K562 (cell line): Measurements from ENCODE around the gene H2BK1. TPM values are rescaled to one million over a fixed set of nuclear protein-coding genes. Genes with fewer than 3 reads are reported as not detected.

Experiments
- ATAC-seq: fragments of 200-7000 bp; cut with Tn5 transposase; 3 replicates; pipeline ENCODE4 v1.9.1; 2020; ENCODE audit warnings: moderate library complexity
- BruUV-seq: library from RNA; stranded (reverse); fragments of 400-500 nt; replicated peaks from 2 replicates; lab custom pipeline; 2021; lab: Mats Ljungman, UMichigan
- CTCF ChIA-PET: fragments of 300-600 bp; formaldehyde crosslinking; extraction: SDS; loops from one replicate; lab custom pipeline; 2021; ENCODE audit warnings: low intra/inter-chr PET ratio; lab: Yijun Ruan, JAX
- POLR2A ChIA-PET: fragments of 300-600, 350-650 bp; sonication (Branson Sonifier 250); formaldehyde crosslinking; extraction: SDS; loops from one replicate; lab custom pipeline; 2021; ENCODE audit warnings: antibody characterized with exemption, inconsistent platforms; lab: Yijun Ruan, JAX
- DNase-seq, 4 experiments: peaks; one replicate each; pipeline versions ENCODE4 v3.0.0 to v3.0.0-alpha.2; 2011 to 2018; ENCODE audit warnings: low spot score in 3 of 4, mixed read lengths in 3 of 4; ENCODE audit errors: extremely low read depth in 1 of 4
- FAIRE-seq: peaks from 2 replicates; lab custom pipeline; 2011; peaks lifted over from hg19 to GRCh38; lab: Jason Lieb, UNC
- H2AFZ ChIP-seq: 2 replicates; pipeline ENCODE4 v1.6.0; 2011; ENCODE audit warnings: low read depth, low read length, control low read depth, inconsistent platforms
- H3K27ac ChIP-seq: fragments of 200-600 bp; 3 replicates; pipeline ENCODE4 v1.8.0; 2011; ENCODE audit warnings: low read depth, mild to moderate bottlenecking, control low read depth, inconsistent platforms, low read length, moderate library complexity, mixed read lengths; ENCODE audit errors: extremely low read depth
- H3K27me3 ChIP-seq, 2 experiments: fragments of 300-600 bp in 1 of 2; 2 replicates in 1 of 2; 3 replicates in 1 of 2; pipeline versions ENCODE4 v1.6.0 to v1.8.0; 2011; ENCODE audit warnings: inconsistent platforms in 2 of 2, low read length in 2 of 2, mild to moderate bottlenecking in 1 of 2, mixed read lengths in 1 of 2, moderate library complexity in 1 of 2; ENCODE audit not compliant: control insufficient read depth in 2 of 2, insufficient read depth in 2 of 2
- H3K36me3 ChIP-seq: fragments of 300-600 bp; 3 replicates; pipeline ENCODE4 v1.8.0; 2011; ENCODE audit warnings: mild to moderate bottlenecking, low read length, inconsistent platforms; ENCODE audit not compliant: control insufficient read depth, insufficient read depth
- H3K4me1 ChIP-seq, 2 experiments: fragments of 200-600 bp in 1 of 2; replicated peaks in 1 of 2; 2 replicates in 1 of 2; 3 replicates in 1 of 2; pipeline versions ENCODE4 v1.5.1 to v1.8.0; 2011; ENCODE audit warnings: inconsistent platforms in 2 of 2, low read length in 2 of 2, mild to moderate bottlenecking in 1 of 2, mixed read lengths in 1 of 2, moderate library complexity in 1 of 2; ENCODE audit not compliant: control insufficient read depth in 2 of 2, insufficient read depth in 2 of 2
- H3K4me2 ChIP-seq: 2 replicates; pipeline ENCODE4 v1.6.1; 2011; ENCODE audit warnings: low read length, control low read depth, inconsistent platforms, mixed read lengths; ENCODE audit not compliant: insufficient read depth
- H3K4me3 ChIP-seq: fragments of 200-600 bp; sonication (generic), shearing (Covaris generic); 2 replicates; pipeline ENCODE4 v1.5.1; 2016; ENCODE audit warnings: control low read depth, inconsistent platforms
- H3K79me2 ChIP-seq: fragments of 200-600 bp; 3 replicates; pipeline ENCODE4 v1.8.0; 2011; ENCODE audit warnings: low read length, inconsistent platforms; ENCODE audit not compliant: control insufficient read depth, insufficient read depth
- H3K9ac ChIP-seq, 2 experiments: 2 replicates each; pipeline versions ENCODE4 v1.6.0 to v1.6.1; 2011; ENCODE audit warnings: low read depth in 2 of 2, low read length in 2 of 2, control low read depth in 1 of 2, inconsistent platforms in 1 of 2, mild to moderate bottlenecking in 1 of 2, mixed read lengths in 1 of 2; ENCODE audit not compliant: insufficient read depth in 1 of 2
- H3K9me1 ChIP-seq: one replicate; pipeline ENCODE4 v1.6.0; 2011; ENCODE audit warnings: inconsistent platforms, mild to moderate bottlenecking, low read length, moderate library complexity; ENCODE audit not compliant: control insufficient read depth, insufficient read depth
- H3K9me3 ChIP-seq: replicated peaks from 2 replicates; pipeline ENCODE4 v1.5.1; 2011; ENCODE audit warnings: low read depth, low read length, inconsistent platforms; ENCODE audit not compliant: control insufficient read depth, insufficient read depth
- H4K20me1 ChIP-seq: replicated peaks from 2 replicates; pipeline ENCODE4 v1.6.1; 2011; ENCODE audit warnings: low read length, inconsistent platforms, mixed read lengths; ENCODE audit not compliant: control insufficient read depth, insufficient read depth
- DDX20 ChIP-seq: fragments of 450-650 bp; IDR thresholded peaks from 2 replicates; pipeline ENCODE4 v1.6.1; 2016; ENCODE audit warnings: missing genetic modification characterization, low read depth, mild to moderate bottlenecking, missing compliant biosample characterization, moderate library complexity
- ETS2 ChIP-seq: IDR thresholded peaks from 2 replicates; pipeline ENCODE4 v1.6.1; 2016; ENCODE audit warnings: borderline replicate concordance, missing genetic modification characterization, mild to moderate bottlenecking, moderate library complexity, missing compliant biosample characterization; ENCODE audit not compliant: poor library complexity, severe bottlenecking
- MYBL2 ChIP-seq, 2 experiments: fragments of 450-650 bp in 1 of 2; sonication (generic) in 1 of 2; formaldehyde crosslinking in 1 of 2; IDR thresholded peaks; 2 replicates each; pipeline versions ENCODE4 v1.6.1 to v1.8.1; 2017 to 2022; ENCODE audit warnings: borderline replicate concordance in 1 of 2, inconsistent platforms in 1 of 2, low read depth in 1 of 2, mild to moderate bottlenecking in 1 of 2, missing genetic modification reagents in 1 of 2, moderate library complexity in 1 of 2
- NCOR1 ChIP-seq: fragments of 450-650 bp; IDR thresholded peaks from 2 replicates; pipeline ENCODE4 v1.6.1; 2016; ENCODE audit warnings: mild to moderate bottlenecking, moderate library complexity
- NFRKB ChIP-seq: fragments of 450-650 bp; IDR thresholded peaks from 2 replicates; pipeline ENCODE4 v1.6.1; 2016; ENCODE audit warnings: low read depth
- RAD51 ChIP-seq: fragments of 450-650 bp; IDR thresholded peaks from 2 replicates; pipeline ENCODE4 v1.7.1; 2016; ENCODE audit warnings: low read depth, mild to moderate bottlenecking, borderline replicate concordance
- SIRT6 ChIP-seq: IDR thresholded peaks from one replicate; pipeline ENCODE4 v1.6.1; 2012; ENCODE audit warnings: low read depth, mild to moderate bottlenecking, control low read depth, inconsistent platforms, low read length, moderate library complexity
- SRSF9 ChIP-seq: fragments of 200-400 bp; formaldehyde crosslinking; IDR thresholded peaks from 2 replicates; pipeline ENCODE4 v1.6.1; 2017; ENCODE audit warnings: low read depth, low read length, borderline replicate concordance
- TFAM ChIP-seq: fragments of 250-450 bp; sonication (Bioruptor Pico); conservative IDR thresholded peaks from 2 replicates; pipeline ENCODE4 v1.5.0; 2021; ENCODE audit warnings: mild to moderate bottlenecking, moderate library complexity
- ZNF212 ChIP-seq: fragments of 450-650 bp; formaldehyde crosslinking; IDR thresholded peaks from 2 replicates; pipeline ENCODE4 v1.4.0; 2020; ENCODE audit warnings: mild to moderate bottlenecking
- WGBS: fragments of 100-300 bp; shearing (Covaris generic); methylation state at CpG from one replicate; pipeline ENCODE4 v1.1.6; 2016; ENCODE audit warnings: low coverage, mixed read lengths; ENCODE audit not compliant: insufficient coverage; ENCODE audit errors: missing lambda C conversion rate; 5-methylcytosine and 5-hydroxymethylcytosine counted together
- in situ Hi-C: fragments of 300-500 bp; cut with MboI; formaldehyde crosslinking; loops from 4 replicates; pipeline ENCODE4 v1.15.0; 2018; ENCODE audit warnings: inconsistent platforms, mixed read lengths
- intact Hi-C: fragments of 100-400 bp; cut with micrococcal nuclease; formaldehyde crosslinking; loops from 2 replicates; pipeline ENCODE4 v1.14.2; 2022
- polyA plus RNA-seq, 8 experiments: library from polyadenylated mRNA; depleted of rRNA in 4 of 8; stranded (reverse) in 5 of 8; unstranded in 3 of 8; fragments of >200 nt; fragmentation: Nextera tagmentation in 2 of 8; fragmentation: Illumina TruSeq in 1 of 8; extraction: Ambion mirVana in 2 of 8; extraction: Trizol in 1 of 8; gene quantifications; 2 replicates each; pipeline versions ENCODE4 v1.2.1 to v1.2.3, GENCODE V29; 2011 to 2014; ENCODE audit warnings: inconsistent platforms in 1 of 8, missing spikeins in 1 of 8
- total RNA-seq, 7 experiments: library from RNA; depleted of rRNA in 6 of 7; stranded (reverse); fragments of >200 nt in 6 of 7; fragmentation: Illumina TruSeq in 2 of 7; extraction: Trizol in 2 of 7; gene quantifications; 2 replicates each; pipeline versions ENCODE4 v1.2.1 to v1.2.3, GENCODE V29; 2011 to 2021; ENCODE audit warnings: low replicate concordance in 1 of 7
- TF ChIP-seq, protein P1 (sequence below): fragments of 450-650 bp; formaldehyde crosslinking; IDR thresholded peaks from 2 replicates; pipeline ENCODE4 v1.4.0; 2020; ENCODE audit warnings: mild to moderate bottlenecking, mixed read lengths
- TF ChIP-seq, protein P2 (sequence below): fragments of 200-400 bp; formaldehyde crosslinking; IDR thresholded peaks from 2 replicates; pipeline ENCODE4 v1.6.1; 2017; ENCODE audit warnings: mild to moderate bottlenecking, low read depth, low read length, moderate library complexity

Gene H2BK1
- total and polyA plus RNA-seq, 9 of the 15 experiments (the other 6 are each of a cell fraction or from before 2014, with no cell fraction given): not detected

DNA sequence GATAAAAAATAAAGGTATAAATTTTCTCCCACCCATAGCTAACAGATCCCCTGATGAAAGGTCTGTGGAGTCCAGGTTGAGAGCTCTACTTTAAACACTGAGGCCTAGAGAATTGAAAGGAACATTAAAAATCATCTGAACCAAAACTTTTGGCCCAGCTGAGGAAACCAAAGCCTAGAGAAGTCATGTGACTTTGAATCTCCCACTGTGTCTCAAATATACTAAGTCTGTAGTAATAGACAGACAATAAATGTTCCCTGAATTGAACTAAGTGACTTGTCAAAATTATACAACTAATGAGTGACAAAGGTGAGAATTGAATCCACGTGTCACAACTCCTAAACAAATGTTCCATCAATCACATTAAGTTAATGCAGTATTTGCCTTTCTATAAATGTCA is 48.5 kb downstream of the H2BK1 start:
- CTCF ChIA-PET: no interaction called here
- no peak overlapping the region for H3K27ac ChIP-seq
- H3K27me3 ChIP-seq: peaks cover 46 to 70% of the 10 kb centered on the region in 2 experiments
- H2AFZ ChIP-seq: no peak overlapping the region
- peaks cover 0 to under 1% of the 10 kb centered on the region in 2 experiments; a peak in 1 of 5 replicates for H3K4me1 ChIP-seq
- ATAC-seq: no peak
- WGBS: 0% methylated on average over 1 of the region's 1 CpG
- no peaks in the 10 kb centered on the region for H3K79me2 ChIP-seq
- intact Hi-C loops (loop anchor here (10.0 kb wide), 1 partner anchor 277 kb away; no protein-coding TSS in a partner anchor), in situ Hi-C loops (no loop called here)
- TF ChIP-seq ETS2 (tag) (no peak), RAD51 (peak; percentile 43; the same call in 1 of the 2 replicates), NCOR1 (no peak), DDX20 (no peak), SIRT6 (no peak), SRSF9 (no peak), NFRKB (no peak), ZNF212 (CRISPR knock-in tag) (no peak), MYBL2 (IDR thresholded peaks at IDR 0.05; ENCODE audit: low read depth) (no peak), MYBL2 (CRISPR knock-in tag; IDR thresholded peaks at IDR 0.05; ENCODE audit: borderline replicate concordance) (no peak), TFAM (CRISPR knock-in tag) (no peak)
- TF ChIP-seq, protein P1, sequence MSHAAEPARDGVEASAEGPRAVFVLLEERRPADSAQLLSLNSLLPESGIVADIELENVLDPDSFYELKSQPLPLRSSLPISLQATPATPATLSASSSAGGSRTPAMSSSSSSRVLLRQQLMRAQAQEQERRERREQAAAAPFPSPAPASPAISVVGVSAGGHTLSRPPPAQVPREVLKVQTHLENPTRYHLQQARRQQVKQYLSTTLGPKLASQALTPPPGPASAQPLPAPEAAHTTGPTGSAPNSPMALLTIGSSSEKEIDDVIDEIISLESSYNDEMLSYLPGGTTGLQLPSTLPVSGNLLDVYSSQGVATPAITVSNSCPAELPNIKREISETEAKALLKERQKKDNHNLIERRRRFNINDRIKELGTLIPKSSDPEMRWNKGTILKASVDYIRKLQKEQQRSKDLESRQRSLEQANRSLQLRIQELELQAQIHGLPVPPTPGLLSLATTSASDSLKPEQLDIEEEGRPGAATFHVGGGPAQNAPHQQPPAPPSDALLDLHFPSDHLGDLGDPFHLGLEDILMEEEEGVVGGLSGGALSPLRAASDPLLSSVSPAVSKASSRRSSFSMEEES (CRISPR knock-in tag): peak; percentile 90
- TF ChIP-seq, protein P2, sequence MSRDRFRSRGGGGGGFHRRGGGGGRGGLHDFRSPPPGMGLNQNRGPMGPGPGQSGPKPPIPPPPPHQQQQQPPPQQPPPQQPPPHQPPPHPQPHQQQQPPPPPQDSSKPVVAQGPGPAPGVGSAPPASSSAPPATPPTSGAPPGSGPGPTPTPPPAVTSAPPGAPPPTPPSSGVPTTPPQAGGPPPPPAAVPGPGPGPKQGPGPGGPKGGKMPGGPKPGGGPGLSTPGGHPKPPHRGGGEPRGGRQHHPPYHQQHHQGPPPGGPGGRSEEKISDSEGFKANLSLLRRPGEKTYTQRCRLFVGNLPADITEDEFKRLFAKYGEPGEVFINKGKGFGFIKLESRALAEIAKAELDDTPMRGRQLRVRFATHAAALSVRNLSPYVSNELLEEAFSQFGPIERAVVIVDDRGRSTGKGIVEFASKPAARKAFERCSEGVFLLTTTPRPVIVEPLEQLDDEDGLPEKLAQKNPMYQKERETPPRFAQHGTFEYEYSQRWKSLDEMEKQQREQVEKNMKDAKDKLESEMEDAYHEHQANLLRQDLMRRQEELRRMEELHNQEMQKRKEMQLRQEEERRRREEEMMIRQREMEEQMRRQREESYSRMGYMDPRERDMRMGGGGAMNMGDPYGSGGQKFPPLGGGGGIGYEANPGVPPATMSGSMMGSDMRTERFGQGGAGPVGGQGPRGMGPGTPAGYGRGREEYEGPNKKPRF: no peak
- H3K4me3 ChIP-seq: no peak overlapping the region
- H3K9me1 ChIP-seq: no peaks in the 10 kb centered on the region
- POLR2A ChIA-PET: interaction anchor here (0.9 to 1.4 kb wide), 2 partner anchors 10 to 14 kb away, joined by 3 to 8 read pairs; no protein-coding TSS in a partner anchor
- no peaks in the 10 kb centered on the region for H3K36me3 ChIP-seq
- no TSS peak for BruUV-seq
- no peaks in the 10 kb centered on the region for H3K9me3 ChIP-seq
- no peak for FAIRE-seq
- H3K4me2 ChIP-seq: no peak overlapping the region
- no peaks in the 10 kb centered on the region for H4K20me1 ChIP-seq
- DNase-seq: no peak
- no peak overlapping the region for H3K9ac ChIP-seq
